NCI-H446 (cell line): ENCODE measurements around the gene ASB6.
"Not testable (repeated sequence)": the region's sequence is repeated elsewhere in the genome, so short reads cannot be mapped to it uniquely, and the experiment has no call there.

Experiments
- DNase-seq, 2 experiments: peaks; one replicate each; lab custom pipeline; 2025; lab: John Stamatoyannopoulos, UW

The ASB6 gene

DNA sequence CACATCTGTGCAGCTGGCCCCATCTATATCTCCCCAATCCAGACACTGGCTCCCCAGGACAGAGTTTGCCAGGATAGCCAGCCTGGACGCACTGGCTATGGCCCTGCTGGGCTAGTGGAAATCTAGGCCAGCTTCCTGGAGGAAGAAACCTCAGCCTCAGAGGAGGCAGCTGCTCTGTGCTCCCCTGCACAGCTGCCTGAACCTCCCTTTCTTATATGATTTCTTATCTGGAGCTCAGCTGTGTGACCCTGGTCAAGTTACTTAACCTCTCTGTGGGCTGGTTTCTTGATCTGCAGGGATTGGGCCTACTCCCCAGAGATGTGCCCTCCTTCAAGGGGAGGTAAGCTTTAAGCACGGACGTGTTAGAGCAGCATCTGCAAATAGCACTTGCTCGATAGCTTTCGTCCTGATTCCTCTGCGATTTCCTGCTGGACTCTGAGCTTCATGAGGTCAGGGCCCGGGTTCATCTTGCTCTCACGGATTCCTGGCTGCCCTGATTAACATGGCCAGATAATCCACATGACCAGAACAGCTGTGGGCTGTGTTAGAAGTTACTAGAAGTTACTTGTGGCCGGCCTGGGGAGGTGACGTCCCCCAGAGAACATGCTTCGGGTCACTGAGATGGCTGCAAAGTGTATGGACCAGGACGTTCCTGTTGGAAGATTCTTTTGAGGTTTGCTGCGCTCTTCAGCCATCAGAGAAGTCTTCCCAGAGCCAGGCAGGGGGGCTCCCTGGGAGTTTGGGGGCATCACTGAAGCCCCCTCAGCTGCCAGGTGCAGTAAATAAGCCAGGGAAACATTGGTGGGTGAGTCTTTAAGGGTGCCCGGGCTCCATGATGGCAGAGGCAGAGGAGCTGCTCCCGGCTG is 35.6 kb downstream of the ASB6 start:
- no peak for DNase-seq

DNA sequence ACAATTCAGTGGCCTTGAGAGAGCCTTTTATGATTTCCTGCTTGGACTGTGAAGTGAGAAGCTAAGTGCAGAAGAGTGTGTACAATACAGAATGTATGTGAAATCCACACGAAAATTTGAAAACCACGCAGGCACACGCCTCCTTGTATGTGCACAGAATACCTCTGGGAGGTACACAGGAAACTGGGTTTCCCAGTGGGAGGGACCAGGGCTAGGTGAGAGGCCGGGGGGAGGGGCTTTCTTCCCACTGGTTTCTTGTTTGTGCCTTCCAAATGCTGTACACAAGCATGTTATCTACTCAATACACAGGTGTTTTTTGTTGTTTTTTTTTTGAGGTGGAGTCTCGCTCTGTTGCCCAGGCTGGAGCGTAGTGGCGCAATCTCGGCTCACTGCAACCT is 37.2 kb downstream of the ASB6 start:
- DNase-seq, result no peak

DNA sequence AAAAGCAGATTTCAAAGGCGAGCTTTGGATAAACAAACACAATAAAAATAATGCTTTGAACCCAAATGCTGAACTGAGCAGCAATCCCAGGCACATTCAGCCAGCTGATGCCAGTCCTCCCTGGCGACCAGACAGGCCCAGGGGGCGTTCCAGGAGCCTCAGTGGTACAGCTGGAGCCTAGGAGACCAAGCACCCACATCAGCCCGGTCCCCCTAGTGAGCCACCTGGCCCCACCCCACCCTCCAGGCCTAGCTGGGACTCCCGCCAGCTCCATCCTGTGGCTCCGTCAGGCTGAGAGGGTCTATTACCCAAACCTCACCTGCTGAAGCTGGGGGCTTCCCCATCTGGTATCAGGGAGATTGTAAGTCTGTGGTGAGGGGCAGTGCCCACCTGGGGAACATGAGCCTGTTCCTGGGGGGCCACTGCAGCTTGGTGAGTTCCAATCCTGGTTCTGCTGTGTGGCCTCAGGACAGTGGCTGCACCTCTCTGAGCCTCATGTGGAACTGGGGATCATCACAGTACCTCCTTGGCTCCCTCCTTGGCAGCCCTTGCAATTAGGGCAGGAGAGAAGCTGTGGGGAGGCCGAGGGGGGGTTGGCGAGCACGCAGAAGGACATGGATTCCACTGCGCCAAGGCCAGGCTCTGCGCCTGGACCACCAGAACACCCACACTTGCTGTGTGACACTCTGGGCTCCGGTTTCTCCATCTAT is 37.7 kb downstream of the ASB6 start:
- no peak for DNase-seq

DNA sequence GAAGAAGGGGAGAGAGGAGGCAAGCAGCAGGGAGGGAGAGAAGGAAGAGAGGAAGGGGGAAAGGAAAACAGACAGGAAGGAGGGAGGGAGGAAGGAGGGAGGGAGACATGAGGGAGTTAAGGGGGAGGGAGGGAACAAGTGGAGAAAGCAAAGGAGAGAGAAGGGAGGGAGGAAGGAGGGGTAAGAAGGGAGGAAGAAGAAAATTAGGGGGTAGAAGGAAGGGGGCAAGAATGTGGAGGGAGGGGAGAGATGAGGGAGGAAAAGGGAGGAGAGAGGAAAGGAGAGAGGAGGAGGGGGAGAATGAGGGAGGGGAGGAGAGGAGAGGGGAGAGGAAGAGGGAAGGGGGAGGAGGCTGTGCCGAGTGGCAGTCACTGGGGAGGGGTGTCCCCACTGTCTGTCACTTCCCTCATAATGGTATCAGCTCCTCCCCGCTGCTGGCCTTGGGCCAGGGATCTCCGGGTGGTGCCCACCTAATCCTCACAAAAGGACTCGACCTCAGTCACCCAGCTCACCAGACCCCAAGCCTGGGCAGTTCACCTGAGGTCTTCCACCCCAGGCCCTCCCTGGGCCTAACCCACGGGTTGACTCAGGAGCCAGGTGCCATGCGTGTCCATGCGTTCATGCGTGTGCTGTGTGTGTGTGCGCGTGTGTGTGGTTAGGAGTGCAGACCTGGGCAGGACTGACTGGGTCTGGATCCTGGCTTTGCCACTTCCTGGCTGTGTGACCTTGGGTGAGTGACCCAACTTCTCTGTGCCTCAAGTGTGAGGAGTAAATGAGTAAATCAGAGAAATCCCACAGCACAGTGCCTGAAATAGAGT is 39.1 kb downstream of the ASB6 start:
- no peak for DNase-seq

DNA sequence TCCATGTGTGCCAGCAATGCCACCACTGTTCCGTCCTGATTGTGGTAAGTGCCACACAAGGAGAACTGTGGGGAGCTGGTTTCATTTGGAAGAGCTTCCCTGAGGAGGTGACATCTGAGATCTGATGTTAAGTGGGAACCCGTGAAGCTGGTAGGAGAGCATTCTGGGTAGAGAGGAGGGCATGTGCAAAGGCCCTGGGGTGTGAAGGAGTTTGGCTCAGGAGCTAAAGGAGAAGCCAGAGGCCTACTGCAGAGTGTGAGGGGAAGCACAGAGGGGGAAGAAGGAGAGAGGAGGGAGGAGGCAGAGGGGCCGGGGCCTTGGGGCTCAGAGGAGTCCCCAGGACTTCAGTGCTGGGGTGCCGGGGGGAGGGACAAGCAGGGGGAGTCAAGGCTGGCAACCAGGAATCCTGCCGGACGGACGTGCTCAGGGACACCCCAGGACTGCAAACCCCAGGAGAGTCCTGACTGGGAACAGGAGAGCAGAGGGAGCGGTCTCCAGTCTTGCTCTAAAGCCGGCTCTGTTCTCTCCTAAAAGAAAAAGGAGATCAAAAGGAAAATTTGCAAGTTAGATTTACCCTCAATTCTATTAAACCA is 40.8 kb downstream of the ASB6 start:
- no peak for DNase-seq

DNA sequence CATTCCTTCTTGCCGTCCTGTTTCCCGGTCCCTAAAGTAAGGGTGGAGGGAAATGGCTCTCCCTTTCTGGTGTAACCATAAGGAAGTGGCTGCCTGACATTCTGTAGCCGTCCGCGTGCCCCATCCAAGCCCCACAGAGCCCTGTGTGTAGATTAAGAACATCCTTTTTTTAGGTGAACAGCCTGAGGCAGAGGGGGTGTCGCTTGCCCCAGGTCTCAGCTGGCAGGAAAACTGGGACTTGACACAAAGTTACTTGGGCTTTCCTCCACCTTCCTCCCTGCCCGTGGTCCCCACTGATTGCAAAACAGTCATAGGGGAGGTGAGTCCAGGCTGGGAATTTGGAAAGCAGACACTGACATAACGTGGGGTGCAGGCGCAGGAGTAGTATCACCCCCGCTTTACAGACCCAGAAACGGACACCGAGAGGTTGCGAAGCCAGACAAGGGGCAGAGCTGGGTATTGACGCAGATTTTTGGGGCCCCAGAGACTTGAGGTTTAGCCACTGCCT is 43.8 kb downstream of the ASB6 start:
- no peak for DNase-seq

DNA sequence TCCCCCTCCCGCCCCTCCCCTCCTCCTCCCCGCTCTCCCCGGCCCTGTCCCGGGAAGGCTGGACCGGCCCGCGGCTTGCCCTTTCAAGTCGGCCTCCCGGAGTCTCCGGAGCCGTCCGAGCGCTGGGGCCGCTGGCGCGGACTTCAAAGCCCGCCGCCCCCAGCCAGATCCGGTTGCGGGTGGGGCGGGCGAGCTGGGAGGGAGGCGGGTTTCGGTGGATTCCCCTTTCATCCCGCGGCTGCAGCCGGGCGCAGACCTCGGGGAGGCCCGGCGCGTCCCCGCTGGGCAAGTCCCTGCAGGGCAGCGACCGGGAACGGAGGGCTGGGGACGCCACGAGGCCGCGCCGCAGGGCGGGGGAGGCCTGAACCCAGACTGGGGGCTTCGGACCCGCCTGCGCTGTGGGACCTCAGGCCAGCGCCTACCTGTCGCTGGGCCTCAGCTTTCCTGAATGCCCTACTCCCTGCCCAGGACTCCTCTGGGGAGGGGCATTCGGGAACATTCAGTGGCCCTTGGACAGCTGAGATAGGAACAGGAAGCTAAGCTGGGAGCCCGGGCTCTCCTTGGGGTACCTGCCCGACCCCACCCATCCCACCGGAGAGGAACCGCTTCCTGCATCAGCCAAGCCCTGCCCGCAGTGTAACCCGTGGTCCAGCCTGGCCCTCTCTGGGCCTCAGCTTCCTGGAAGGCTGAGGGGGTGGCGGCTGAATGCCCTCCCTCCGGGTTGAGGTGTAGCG is 44.4 kb downstream of the ASB6 start:
- no peak for DNase-seq

DNA sequence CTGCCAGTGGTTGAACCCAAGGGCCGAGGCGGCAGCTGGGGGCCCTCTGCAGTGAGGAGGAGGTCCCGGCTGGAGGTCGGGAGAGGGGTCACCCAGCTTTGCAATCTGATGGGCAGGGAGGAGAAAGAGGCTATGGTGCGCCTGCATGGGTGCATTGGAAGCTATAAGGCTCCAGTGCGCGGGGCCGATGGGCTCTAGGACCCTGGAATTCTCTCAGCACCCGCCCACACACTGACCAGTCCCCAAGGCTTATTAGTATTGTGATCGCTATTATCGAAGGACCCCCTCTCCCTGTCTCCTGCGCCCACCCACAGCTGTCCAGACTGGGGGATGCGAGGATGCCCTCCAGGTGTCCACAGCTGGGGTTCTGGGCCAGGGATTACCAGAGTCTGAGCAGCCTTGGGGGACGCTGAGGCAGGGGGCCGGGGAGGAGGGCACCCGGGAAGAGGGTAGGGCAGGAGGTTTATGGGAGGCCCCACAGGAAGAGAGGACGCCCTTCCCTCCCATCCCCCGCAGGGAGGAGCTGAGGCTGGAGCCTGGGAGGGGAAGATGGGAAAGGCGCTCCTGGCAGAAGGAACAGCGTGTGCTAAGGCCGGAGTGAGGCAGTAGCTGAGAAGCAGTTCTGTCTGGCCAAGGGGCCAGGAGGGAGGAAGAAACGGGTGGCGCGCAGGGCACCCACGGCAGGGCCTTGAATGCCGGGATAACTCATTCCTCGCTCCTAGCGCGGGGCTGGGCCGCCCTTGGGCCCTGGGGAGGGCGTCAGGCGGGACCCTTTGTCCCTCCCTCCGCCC is 45.2 kb downstream of the ASB6 start:
- DNase-seq, result no peak

DNA sequence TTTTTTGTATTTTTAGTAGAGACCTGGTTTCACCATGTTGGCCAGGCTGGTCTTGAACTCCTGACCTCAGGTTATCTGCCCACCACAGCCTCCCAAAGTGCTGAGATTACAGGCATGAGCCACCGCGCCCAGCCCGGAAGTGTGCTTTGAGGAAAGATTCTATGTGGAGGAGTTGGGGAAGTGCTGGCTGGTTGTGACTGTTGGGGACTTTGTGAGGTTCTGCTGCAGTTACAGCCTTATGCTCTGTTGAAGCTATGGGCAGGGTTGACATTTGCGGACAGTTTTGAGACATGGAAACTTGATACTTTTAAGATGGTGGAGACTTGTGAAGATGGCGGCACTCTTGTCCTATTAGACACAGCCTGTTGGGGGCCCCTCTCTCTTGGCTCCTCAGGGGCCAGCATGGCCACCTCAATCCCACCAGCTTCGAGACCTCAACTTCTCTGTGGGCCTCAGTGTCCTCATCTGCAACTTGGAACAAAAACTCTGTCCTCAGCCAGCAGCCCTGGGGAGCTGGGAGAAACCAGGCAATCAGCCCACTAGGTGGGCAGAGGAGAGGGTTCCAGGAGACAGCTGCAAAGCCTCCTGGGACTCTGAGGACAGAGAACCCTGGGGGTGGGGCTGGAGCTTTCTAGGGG is 45.9 kb downstream of the ASB6 start:
- DNase-seq, result no peak

DNA sequence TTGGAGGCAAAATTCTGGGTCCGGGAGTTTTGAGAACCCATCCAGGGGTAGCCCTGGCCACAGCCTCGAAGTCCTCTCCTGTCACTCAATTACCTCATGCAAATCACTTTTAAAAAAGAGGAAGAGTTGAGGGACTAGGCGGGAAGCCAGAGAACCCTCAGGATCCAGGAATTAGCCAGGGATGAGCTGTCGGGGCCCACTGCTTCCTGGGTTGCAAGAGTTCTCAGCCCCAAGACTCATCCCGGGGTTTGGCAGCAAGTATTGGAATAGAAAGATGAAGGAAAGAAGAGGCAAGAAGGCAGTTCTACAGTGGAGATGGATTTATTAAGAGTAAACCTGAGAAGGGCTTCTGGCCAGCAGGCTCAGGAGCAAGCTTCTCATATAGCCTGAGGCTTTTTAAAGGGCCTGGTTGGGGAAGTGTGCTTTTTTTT is 46.6 kb downstream of the ASB6 start:
- no peak for DNase-seq

DNA sequence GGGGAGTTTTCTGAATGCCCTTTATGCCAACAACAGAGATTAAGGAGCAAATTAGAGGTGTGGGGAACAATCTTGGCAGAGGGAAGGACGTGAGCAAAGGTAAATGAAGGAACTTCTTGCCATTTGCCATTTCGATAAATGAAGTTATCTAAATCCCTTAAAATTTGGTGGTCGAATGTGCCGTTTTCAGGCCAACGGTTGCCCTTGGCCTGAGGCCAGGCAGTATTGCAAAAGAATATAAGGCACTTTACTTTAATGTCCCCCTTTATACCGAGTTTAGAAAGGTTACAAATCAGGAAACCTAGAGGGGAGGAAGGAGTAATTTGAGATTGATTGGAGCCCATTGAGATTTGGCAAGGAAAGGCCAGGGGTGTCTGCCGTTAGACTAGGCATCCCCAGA is 47.3 kb downstream of the ASB6 start:
- no peak for DNase-seq

DNA sequence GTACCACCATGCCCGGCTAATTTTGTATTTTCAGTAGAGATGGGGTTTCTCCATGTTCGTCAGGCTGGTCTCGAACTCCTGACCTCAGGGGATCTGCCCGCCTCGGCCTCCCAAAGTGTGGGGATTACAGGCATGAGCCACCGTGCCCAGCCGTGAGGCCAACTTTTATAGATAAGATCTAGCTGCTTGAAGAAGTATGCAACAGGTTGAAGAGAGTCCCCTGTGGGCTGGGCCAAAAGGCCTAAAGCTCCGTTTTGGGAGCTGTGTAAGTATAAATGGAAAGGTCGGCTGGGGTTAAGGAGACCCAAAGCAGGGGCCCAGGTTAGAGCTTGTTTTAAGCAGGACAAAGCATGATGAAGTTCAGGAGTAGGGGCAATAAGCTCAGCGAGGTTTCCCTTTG is 49.2 kb downstream of the ASB6 start:
- not testable (repeated sequence) for DNase-seq

DNA sequence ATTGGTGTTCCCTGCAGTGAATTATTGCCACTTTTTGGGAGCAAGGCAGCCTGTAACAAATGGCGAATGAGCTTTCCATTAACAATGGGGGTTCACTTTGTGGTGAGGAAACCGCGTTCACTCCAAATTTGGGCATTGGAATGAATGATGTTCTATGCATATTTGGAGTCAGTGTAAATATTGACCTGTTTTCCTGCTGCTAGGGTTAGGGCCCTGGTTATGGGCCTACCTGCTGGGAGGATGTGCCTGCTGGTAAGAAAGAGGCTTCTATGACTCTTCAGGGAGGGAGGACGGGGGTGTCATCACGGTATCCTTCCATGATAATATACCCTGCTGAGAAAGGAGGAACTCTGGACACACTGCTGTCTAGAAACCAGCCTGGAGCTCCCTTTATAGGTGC is 50.0 kb downstream of the ASB6 start:
- DNase-seq, result no peak

DNA sequence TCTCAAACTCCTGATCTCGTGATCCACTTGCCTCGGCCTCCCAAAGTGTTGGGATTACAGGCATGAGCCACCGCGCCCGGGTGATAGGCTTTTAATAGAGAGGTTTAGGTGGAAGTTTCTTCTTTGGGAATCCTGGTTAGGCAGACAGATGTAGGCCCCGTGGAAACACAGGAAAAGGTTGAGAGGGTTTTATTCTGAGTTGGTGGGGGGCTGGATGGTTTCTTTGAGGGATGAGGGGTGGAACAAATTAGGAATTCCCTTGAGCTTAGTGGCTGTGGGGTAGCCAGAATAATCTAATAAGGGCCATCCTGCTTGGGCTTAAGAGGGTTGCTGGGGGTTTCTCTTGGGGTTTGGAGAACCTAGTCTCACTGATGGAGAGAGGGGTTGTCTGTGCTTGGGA is 51.5 kb downstream of the ASB6 start:
- no peak for DNase-seq

DNA sequence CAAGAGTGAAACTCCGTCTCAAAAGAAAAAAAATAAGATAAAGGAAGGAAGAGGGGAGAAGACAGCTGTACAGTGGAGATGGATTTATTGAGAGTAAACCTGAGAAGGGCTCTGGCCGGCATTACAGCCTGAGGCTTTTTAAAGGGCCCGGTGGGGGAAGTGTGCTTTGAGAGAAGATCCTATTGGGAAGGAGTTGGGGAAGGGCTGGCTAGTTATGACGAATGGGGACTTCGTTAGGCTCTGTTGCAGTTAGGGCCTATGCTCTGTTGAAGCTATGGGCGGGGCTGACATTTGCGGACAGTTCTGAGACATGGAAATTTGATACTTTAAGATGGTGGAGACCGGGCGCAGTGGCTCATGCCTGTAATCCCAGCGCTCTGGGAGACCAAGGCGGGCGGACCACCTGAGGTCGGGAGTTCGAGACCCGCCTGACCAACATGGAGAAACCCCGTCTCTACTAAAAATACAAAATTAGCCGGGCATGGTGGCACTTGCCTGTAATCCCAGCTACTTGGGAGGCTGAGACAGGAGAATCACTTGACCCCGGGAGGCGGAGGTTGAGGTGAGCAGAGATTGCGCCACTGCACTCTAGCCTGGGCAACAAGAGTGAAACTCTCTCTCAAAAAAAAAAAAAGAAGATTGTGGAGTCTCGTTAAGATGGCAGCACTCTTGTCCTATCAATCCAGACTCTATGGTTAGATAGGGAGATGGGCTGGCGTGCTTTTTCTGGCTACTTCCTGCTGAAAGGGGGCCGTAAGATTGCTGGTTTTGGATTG is 54.3 kb downstream of the ASB6 start:
- DNase-seq, result no peak

DNA sequence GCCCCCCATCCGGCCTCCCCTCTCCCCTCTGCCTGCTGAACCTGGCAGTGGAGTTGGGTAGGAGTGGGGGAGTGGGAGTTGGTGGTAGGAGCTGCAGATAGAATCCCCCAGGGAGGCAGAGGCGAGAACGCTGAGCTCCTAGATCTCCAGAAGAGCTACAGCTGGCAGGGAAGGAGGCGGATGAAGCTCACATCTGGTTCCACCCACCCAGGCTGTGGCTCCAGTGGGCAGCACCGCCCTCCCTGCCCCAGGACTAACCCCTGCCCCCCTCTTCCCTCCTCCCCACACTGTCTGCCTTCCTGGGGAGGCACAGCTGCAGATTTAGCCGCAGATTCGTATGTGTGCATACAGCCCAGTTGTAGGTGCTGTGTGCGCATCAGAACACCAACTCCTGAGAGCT is 55.3 kb downstream of the ASB6 start:
- no peak for DNase-seq

DNA sequence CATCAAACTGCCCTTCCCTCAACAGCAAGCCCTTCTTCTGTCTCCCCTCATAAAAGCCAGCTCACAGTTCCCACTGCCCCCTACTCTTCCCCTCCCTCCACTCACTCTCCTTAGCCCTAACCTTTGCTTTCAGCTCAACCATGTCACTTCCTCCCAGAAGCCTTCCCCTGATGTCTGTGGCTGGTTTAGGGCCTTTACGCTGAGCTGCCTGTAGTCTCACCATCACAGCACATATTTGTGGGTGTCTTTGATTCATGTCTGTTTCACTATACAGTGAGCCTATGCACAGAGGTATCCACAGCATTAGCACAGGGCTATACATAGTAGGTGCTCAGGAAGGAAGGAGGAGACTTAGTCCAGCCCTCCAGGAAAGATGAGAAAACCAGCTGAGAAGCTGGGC is 55.7 kb downstream of the ASB6 start:
- DNase-seq, result no peak

DNA sequence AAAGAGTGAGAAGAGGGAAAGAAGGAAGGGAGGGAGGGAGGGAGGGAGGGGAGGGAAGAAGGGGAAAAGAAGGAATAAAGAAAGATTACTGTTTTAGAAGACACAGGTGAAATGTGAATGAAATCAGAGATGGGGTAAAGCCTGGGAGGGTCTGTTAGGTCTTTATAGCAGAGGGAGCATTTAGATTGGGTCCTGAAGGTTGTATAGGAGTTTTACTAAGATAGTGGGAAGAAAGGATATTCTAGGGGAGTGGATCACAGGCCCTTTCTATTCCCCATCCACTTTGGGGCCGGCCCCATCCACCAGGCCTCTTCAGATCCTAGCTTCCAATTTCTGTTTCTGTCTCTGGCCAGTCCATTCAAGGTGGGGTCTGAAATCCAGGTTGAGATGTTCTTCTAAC is 56.6 kb downstream of the ASB6 start:
- DNase-seq, result no peak
